SK-N-SH (cell line): Measurements from ENCODE around the gene ADIG. TPM values are rescaled to one million over a fixed set of nuclear protein-coding genes. Genes with fewer than 3 reads are reported as not detected.

Experiments used
- CTCF ChIA-PET: fragments of 300-600, 350-600 bp; formaldehyde crosslinking; extraction: SDS; loops from one replicate; lab custom pipeline; 2021; lab: Yijun Ruan, JAX
- POLR2A ChIA-PET: fragments of 350-600 bp; sonication (Branson Sonifier 250); formaldehyde crosslinking; extraction: SDS; loops from one replicate; lab custom pipeline; 2020; ENCODE audit warnings: antibody characterized with exemption, inconsistent platforms; lab: Yijun Ruan, JAX
- DNase-seq: peaks from one replicate; pipeline ENCODE4 v3.0.0; 2012
- H2AFZ ChIP-seq: fragments of 200-600 bp; sonication (generic); 2 replicates; pipeline ENCODE4 v1.8.1; 2016; ENCODE audit warnings: antibody characterized with exemption, mild to moderate bottlenecking, low read depth
- H3F3A ChIP-seq: fragments of 200-600 bp; sonication (generic); replicated peaks from 2 replicates; pipeline ENCODE3; 2016; ENCODE audit warnings: antibody characterized with exemption, mild to moderate bottlenecking; ENCODE audit not compliant: insufficient read depth
- H3K27ac ChIP-seq, 2 experiments: fragments of 200-500 bp in 1 of 2; fragments of 200-600 bp in 1 of 2; sonication (Bioruptor generic) in 1 of 2; sonication (generic), shearing (Covaris generic) in 1 of 2; 2 replicates each; pipeline versions ENCODE4 v1.5.1 to v1.6.1; 2014 to 2016; ENCODE audit warnings: low read depth in 2 of 2, inconsistent platforms in 1 of 2, low read length in 1 of 2, mild to moderate bottlenecking in 1 of 2, mixed read lengths in 1 of 2
- H3K27me3 ChIP-seq: fragments of 200-600 bp; sonication (generic), shearing (Covaris generic); 2 replicates; pipeline ENCODE4 v1.6.1; 2016; ENCODE audit warnings: mixed run types; ENCODE audit not compliant: insufficient read depth
- H3K36me3 ChIP-seq, 2 experiments: fragments of 200-500 bp in 1 of 2; fragments of 200-600 bp in 1 of 2; sonication (Bioruptor generic) in 1 of 2; sonication (generic) in 1 of 2; replicated peaks in 1 of 2; 2 replicates each; pipeline versions ENCODE3 to v1.5.1; 2014 to 2016; ENCODE audit warnings: low read length in 1 of 2, mild to moderate bottlenecking in 1 of 2; ENCODE audit not compliant: insufficient read depth in 2 of 2, control insufficient read depth in 1 of 2
- H3K4me1 ChIP-seq, 2 experiments: fragments of 200-500 bp in 1 of 2; fragments of 200-600 bp in 1 of 2; sonication (Bioruptor generic) in 1 of 2; sonication (generic), shearing (Covaris generic) in 1 of 2; 2 replicates each; pipeline versions ENCODE4 v1.5.1 to v1.6.1; 2014 to 2016; ENCODE audit warnings: low read depth in 1 of 2, low read length in 1 of 2, mixed run types in 1 of 2; ENCODE audit not compliant: insufficient read depth in 2 of 2, control insufficient read depth in 1 of 2
- H3K4me2 ChIP-seq: fragments of 200-600 bp; sonication (generic), shearing (Covaris generic); 2 replicates; pipeline ENCODE4 v1.6.1; 2017; ENCODE audit warnings: mixed run types
- H3K4me3 ChIP-seq, 2 experiments: fragments of 200-500 bp in 1 of 2; fragments of 200-600 bp in 1 of 2; sonication (Bioruptor generic) in 1 of 2; sonication (generic), shearing (Covaris generic) in 1 of 2; 2 replicates each; pipeline versions ENCODE4 v1.5.1 to v1.8.1; 2014 to 2016; ENCODE audit warnings: low read depth in 2 of 2, inconsistent platforms in 1 of 2, low read length in 1 of 2, mild to moderate bottlenecking in 1 of 2, mixed read lengths in 1 of 2, moderate library complexity in 1 of 2
- H3K79me2 ChIP-seq: fragments of 200-600 bp; sonication (generic); 2 replicates; pipeline ENCODE4 v1.8.1; 2017; ENCODE audit warnings: mild to moderate bottlenecking; ENCODE audit not compliant: insufficient read depth
- H3K9ac ChIP-seq: fragments of 200-600 bp; sonication (generic); 2 replicates; pipeline ENCODE4 v1.6.1; 2017; ENCODE audit warnings: mixed run types
- H3K9me2 ChIP-seq: fragments of 200-600 bp; sonication (generic); 2 replicates; pipeline ENCODE4 v1.6.1; 2017; ENCODE audit warnings: mixed run types
- H3K9me3 ChIP-seq: fragments of 200-600 bp; sonication (generic); 2 replicates; pipeline ENCODE4 v1.6.1; 2017; ENCODE audit warnings: mixed run types, mild to moderate bottlenecking, moderate library complexity
- H4K20me1 ChIP-seq: fragments of 200-600 bp; sonication (generic); 2 replicates; pipeline ENCODE4 v1.6.1; 2017; ENCODE audit warnings: mild to moderate bottlenecking, mixed run types; ENCODE audit not compliant: insufficient read depth
- CTCF ChIP-seq: fragments of 200-600 bp; sonication (generic); IDR thresholded peaks from 2 replicates; pipeline ENCODE4 v1.6.1; 2017; ENCODE audit warnings: antibody characterized with exemption, mild to moderate bottlenecking, moderate library complexity
- ELF1 ChIP-seq: IDR thresholded peaks from 2 replicates; pipeline ENCODE4 v1.4.0; 2012
- EZH2phosphoT487 ChIP-seq: fragments of 200-600 bp; sonication (generic); IDR thresholded peaks from 2 replicates; pipeline ENCODE4 v1.6.1; 2017; ENCODE audit warnings: low read depth, mixed run types, mild to moderate bottlenecking, antibody characterized with exemption, moderate library complexity, borderline replicate concordance
- FOSL2 ChIP-seq: IDR thresholded peaks from 2 replicates; pipeline ENCODE4 v1.4.0; 2012; ENCODE audit warnings: low read depth, mild to moderate bottlenecking, moderate library complexity, borderline replicate concordance
- GABPA ChIP-seq: IDR thresholded peaks from 2 replicates; pipeline ENCODE4 v1.4.0; 2012; ENCODE audit warnings: low read depth, mild to moderate bottlenecking
- GATA2 ChIP-seq: sonication (generic); formaldehyde crosslinking; IDR thresholded peaks from 2 replicates; pipeline ENCODE4 v1.5.0; 2020; ENCODE audit warnings: mild to moderate bottlenecking, missing genetic modification reagents
- JUND ChIP-seq: IDR thresholded peaks from 2 replicates; pipeline ENCODE4 v1.4.0; 2012
- MAX ChIP-seq: IDR thresholded peaks from 2 replicates; pipeline ENCODE4 v1.4.0; 2012; ENCODE audit warnings: low read depth
- MEF2A ChIP-seq: IDR thresholded peaks from 2 replicates; pipeline ENCODE4 v1.4.0; 2012; ENCODE audit warnings: low read depth, borderline replicate concordance
- MXI1 ChIP-seq: IDR thresholded peaks from 2 replicates; pipeline ENCODE4 v1.6.1; 2012; ENCODE audit warnings: mild to moderate bottlenecking, low read depth, low read length, improper control_type of control experiment
- NRF1 ChIP-seq: IDR thresholded peaks from 2 replicates; pipeline ENCODE4 v1.6.1; 2012; ENCODE audit warnings: low read depth, mild to moderate bottlenecking, low read length
- RAD21 ChIP-seq: IDR thresholded peaks from 2 replicates; pipeline ENCODE4 v1.6.1; 2012; ENCODE audit warnings: mild to moderate bottlenecking, low read length
- RFX5 ChIP-seq: IDR thresholded peaks from 2 replicates; pipeline ENCODE4 v1.6.1; 2012; ENCODE audit warnings: mild to moderate bottlenecking, improper control_type of control experiment, low read length
- RXRA ChIP-seq: IDR thresholded peaks from 2 replicates; pipeline ENCODE4 v1.4.0; 2012; ENCODE audit warnings: low read depth, mild to moderate bottlenecking, borderline replicate concordance
- SIN3A ChIP-seq: IDR thresholded peaks from 2 replicates; pipeline ENCODE4 v1.6.1; 2012; ENCODE audit warnings: low read depth, mild to moderate bottlenecking, low read length, moderate library complexity, borderline replicate concordance
- SMC3 ChIP-seq: IDR thresholded peaks from 2 replicates; pipeline ENCODE4 v1.6.1; 2012; ENCODE audit warnings: low read depth, low read length, improper control_type of control experiment
- TCF12 ChIP-seq: IDR thresholded peaks from 2 replicates; pipeline ENCODE4 v1.4.0; 2012
- USF1 ChIP-seq: IDR thresholded peaks from 2 replicates; pipeline ENCODE4 v1.4.0; 2012; ENCODE audit warnings: low read depth, borderline replicate concordance
- USF2 ChIP-seq: fragments of 150-350 bp; IDR thresholded peaks from 2 replicates; pipeline ENCODE4 v1.6.1; 2017; ENCODE audit warnings: antibody characterized with exemption, low read length, low read depth, borderline replicate concordance
- YY1 ChIP-seq: IDR thresholded peaks from 2 replicates; pipeline ENCODE4 v1.4.0; 2012; ENCODE audit warnings: low read depth, mild to moderate bottlenecking
- WGBS: methylation state at CpG from one replicate; pipeline ENCODE4 v1.1.6; 2017; ENCODE audit warnings: low lambda C conversion rate; 5-methylcytosine and 5-hydroxymethylcytosine counted together
- polyA plus RNA-seq, 3 experiments: library from polyadenylated mRNA; depleted of rRNA; stranded (reverse); fragments of >200 nt; gene quantifications; 2 replicates each; pipeline ENCODE4 v1.2.3, GENCODE V29; 2012

ADIG gene
- polyA plus RNA-seq, 1 of the 3 experiments (the other 2 are of a cell fraction), result not detected

GRCh38 chr20:38584099-38584763 lies 3.2 kb downstream of the ADIG start:
- ChIA-PET CTCF (interaction anchor here (1.1 kb wide), 1 partner anchor 11 kb away, joined by 3 read pairs; no protein-coding TSS in a partner anchor), POLR2A (no interaction called here)
- Histone ChIP-seq H3K36me3 (no peaks in the 10 kb centered on the region), H3K27me3 (no peaks in the 10 kb centered on the region), H3K4me2 (no peak overlapping the region), H3K9ac (no peak overlapping the region), H3K9me2 (no peaks in the 10 kb centered on the region), H3K9me3 (no peaks in the 10 kb centered on the region), H2AFZ (no peak overlapping the region), H3K27ac (no peak overlapping the region), H3F3A (no peaks in the 10 kb centered on the region), H4K20me1 (no peaks in the 10 kb centered on the region), H3K79me2 (no peaks in the 10 kb centered on the region), H3K4me1 (peaks cover 0 to 27% of the 10 kb centered on the region in 2 experiments; a peak in 1 of 4 replicates), H3K4me3 (no peak overlapping the region)
- DNase-seq, result no peak
- TF ChIP-seq JUND (no peak), SMC3 (no peak), USF1 (no peak), NRF1 (no peak), MEF2A (no peak), SIN3A (no peak), CTCF (no peak), GABPA (no peak), RAD21 (no peak), ELF1 (no peak), GATA2 (CRISPR knock-in tag) (no peak), MAX (no peak)
- 64% methylated on average over 7 of the region's 7 CpGs for WGBS

- H3K9ac ChIP-seq, result no peak overlapping the region
- ChIA-PET CTCF (no interaction called here), POLR2A (no interaction called here)
- no peak overlapping the region for H3K27ac ChIP-seq
- no peak for DNase-seq
- no peaks in the 10 kb centered on the region for H3K9me3 ChIP-seq
- H3K9me2 ChIP-seq, result no peaks in the 10 kb centered on the region
- no peak overlapping the region for H3K4me2 ChIP-seq
- H3K36me3 ChIP-seq, result no peaks in the 10 kb centered on the region
- no peaks in the 10 kb centered on the region for H3K79me2 ChIP-seq
- H4K20me1 ChIP-seq, result no peaks in the 10 kb centered on the region
- TF ChIP-seq TCF12 (no peak), NRF1 (no peak), YY1 (no peak), ELF1 (no peak), USF2 (no peak), USF1 (no peak), MXI1 (no peak), JUND (no peak), RXRA (no peak), FOSL2 (no peak), EZH2phosphoT487 (no peak), SIN3A (no peak), RFX5 (no peak)
- TF ChIP-seq, all 33 proteins: peak for 0
- WGBS, result 64% methylated on average over 10 of the region's 10 CpGs
- no peaks in the 10 kb centered on the region for H3K27me3 ChIP-seq
- no peak overlapping the region for H3K4me3 ChIP-seq
- H3F3A ChIP-seq, result no peaks in the 10 kb centered on the region
- no peak overlapping the region for H2AFZ ChIP-seq
- H3K4me1 ChIP-seq, result peaks cover 0 to 16% of the 10 kb centered on the region in 2 experiments; a peak in 1 of 4 replicates
Measured at GRCh38 chr20:38585404-38586180, 4.6 kb downstream of the ADIG start.
